ENCODE results near the gene PARP12. TPM values are rescaled to one million over a fixed set of nuclear protein-coding genes. Genes with fewer than 3 reads are reported as not detected.

The PARP12 gene
- total RNA-seq, 4 donors from 2014 or later, result 25.8 to 60.8 (median 29.1) TPM

DNA sequence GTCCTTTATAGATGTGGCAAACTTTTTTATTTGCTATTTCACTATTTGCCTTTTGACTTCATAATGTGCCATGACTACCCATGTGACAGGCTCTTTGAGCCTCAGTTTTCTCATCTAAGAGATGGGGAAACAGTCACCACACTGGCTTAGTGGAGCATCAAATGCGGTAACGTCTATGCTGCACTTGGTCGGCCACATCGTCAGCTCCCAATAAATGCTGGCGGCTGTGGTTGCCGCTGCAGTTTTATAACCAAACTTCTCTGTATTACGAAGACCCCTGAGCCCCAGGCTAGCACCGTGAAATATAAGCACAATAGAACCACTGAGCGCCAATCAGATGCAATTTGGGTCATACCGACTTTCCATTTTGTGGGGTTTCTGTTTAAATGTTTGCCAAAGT is 56.2 kb downstream of the PARP12 start:
- TF ChIP-seq, protein P1, sequence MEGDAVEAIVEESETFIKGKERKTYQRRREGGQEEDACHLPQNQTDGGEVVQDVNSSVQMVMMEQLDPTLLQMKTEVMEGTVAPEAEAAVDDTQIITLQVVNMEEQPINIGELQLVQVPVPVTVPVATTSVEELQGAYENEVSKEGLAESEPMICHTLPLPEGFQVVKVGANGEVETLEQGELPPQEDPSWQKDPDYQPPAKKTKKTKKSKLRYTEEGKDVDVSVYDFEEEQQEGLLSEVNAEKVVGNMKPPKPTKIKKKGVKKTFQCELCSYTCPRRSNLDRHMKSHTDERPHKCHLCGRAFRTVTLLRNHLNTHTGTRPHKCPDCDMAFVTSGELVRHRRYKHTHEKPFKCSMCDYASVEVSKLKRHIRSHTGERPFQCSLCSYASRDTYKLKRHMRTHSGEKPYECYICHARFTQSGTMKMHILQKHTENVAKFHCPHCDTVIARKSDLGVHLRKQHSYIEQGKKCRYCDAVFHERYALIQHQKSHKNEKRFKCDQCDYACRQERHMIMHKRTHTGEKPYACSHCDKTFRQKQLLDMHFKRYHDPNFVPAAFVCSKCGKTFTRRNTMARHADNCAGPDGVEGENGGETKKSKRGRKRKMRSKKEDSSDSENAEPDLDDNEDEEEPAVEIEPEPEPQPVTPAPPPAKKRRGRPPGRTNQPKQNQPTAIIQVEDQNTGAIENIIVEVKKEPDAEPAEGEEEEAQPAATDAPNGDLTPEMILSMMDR (IDR thresholded peaks at IDR 0.05; ENCODE audit: low read depth), result no peak

DNA sequence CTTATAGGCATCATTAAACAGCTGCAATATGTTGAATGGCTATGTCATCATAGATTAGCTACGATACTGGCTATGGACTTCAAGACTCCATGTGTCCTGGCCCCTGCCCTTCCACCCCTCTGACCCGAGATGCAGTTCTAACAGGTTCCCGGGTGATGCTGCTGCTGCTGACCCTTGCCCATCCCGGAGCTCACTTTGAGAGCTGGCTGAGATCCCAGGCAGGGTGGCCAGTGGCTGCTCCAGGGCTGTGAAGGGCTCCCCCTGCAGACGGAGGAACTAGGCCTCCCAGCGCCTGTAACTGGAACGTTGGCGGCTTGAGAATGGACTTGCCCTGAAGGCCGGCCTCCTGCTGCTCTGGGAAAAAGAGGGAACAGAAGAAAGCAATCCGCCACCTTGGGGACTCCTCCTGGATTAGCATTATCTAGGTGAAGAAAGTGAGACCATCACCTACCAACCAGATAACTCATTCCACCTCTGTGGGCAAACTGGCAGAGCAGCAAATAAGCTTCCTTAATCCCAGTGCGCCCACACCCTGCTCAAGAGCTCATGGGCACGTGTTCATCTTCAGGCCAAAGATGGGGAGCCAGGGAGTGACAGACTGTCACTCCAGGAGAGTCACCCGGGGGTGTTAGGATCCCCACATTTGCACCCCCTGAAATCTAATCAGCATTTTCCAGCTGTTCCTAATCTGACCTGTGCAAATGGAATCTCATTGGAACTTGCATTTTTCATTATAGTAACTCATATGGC is 56.8 kb downstream of the PARP12 start:
- TF ChIP-seq, protein P1 (IDR thresholded peaks at IDR 0.05; ENCODE audit: low read depth), result no peak

DNA sequence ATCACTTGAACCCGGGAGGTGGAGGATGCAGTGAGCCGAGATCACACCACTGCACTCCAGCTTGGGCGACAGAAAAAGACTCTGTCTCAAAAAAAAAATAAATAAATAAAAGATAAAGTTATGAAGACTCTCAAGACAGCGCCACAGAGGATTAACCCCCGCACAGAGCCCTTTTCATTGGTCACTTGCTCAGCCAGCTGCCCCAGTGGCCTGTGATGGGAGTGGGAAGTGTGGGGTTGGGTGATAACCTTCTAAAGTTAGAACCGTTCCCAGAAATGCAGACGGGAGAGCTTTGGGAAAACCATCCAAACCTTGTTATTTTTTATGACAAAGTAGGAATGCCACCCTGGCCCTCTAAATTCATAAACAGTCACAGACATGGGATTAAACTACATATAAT is 57.4 kb downstream of the PARP12 start:
- TF ChIP-seq, protein P1 (IDR thresholded peaks at IDR 0.05; ENCODE audit: low read depth), result no peak

DNA sequence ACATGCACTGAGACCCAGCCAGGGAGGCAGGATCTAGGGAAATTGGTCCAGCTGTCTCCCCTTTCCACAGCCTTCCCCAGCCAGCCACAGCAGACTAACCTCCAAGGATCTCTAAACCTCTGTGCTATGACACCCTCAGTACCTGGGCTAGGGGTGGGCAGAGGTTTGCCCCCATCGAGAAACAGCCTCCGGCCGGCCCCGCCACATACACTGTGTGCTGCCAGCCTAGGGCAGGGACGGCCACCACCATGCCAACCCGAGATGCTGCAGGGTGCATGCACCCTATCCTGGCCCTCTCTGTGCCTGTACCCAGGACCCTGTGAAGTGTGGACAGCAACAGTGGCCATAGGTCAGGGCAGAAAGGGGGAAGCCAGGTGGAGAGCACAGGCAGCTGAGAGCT is 58.1 kb downstream of the PARP12 start:
- TF ChIP-seq, protein P1 (IDR thresholded peaks at IDR 0.05; ENCODE audit: low read depth), result no peak

DNA sequence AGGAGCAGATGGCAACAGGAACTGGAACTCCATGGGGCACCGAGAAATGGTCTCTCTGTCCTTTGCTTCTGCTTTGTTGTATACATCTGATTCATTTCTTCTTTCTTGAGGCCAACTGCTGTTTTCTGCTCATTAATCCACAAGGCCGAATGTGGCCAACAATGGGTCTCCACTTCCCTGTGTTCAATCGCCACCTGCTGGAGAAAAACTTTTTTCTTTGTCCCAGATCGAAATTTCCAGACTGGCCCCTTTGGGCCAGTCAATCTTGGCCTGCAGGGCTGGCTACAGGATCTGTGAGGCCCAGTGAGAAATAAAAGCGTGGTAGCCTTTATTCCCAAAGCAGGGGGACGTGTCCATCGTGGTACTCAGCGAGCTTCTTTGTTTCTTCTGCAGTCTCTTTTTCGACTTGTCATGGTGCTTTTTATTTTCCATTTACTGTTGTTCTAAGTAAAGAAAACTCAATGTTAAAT is 58.8 kb downstream of the PARP12 start:
- TF ChIP-seq, protein P1 (IDR thresholded peaks at IDR 0.05; ENCODE audit: low read depth), result no peak

DNA sequence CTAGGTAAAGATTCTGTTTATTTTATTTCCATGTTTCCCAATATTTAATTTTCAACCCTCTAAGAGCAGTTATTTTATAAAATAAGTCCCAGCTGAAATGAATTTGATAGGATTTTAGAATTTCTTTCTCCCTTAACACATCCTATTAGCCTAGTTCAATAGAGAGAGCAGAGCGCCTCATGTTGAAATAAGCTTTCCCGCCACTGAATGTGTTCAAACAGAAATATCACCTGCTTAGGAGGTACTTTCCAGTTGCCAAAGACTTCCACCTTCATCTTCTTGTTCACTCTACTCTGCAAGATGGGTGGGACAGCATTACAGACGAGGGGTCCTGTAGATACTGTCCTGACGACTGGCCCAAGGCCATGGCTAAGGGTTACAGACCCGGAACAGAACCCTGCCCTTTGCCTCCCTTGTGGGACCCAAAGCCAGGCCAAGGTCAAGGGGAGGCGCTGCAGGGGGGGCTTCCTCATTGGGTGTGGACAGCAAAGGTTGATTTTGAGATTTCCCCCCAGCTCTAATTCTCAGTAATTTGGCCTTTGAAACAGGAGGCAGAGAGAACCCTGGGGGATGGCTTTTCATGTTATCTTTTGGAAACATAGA is 62.0 kb downstream of the PARP12 start:
- TF ChIP-seq, protein P1 (IDR thresholded peaks at IDR 0.05; ENCODE audit: low read depth), result no peak

DNA sequence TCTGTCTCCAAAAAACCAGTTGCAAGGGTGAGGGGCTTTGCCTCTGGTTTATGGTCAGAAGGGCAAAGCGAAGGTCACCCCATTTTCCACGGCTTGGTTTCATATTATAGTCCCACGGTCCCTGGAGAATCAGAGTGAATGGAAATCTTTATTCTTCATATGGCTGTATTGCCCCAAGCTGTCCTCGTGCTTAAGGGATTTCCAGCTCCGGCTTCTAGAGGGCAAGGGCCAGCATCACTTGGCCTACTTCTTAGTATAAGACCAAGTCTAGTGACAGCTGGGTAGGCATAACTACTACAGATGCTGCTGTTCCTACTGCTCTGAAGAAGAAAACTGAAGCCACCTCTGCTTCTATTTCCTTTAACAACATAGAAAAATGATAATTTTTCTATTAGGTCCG is 63.2 kb downstream of the PARP12 start:
- TF ChIP-seq, protein P1 (IDR thresholded peaks at IDR 0.05; ENCODE audit: low read depth), result no peak

All from subcutaneous adipose tissue (tissue), 4 donors.